ENCODE data around the gene TMEM45A.

DNA sequence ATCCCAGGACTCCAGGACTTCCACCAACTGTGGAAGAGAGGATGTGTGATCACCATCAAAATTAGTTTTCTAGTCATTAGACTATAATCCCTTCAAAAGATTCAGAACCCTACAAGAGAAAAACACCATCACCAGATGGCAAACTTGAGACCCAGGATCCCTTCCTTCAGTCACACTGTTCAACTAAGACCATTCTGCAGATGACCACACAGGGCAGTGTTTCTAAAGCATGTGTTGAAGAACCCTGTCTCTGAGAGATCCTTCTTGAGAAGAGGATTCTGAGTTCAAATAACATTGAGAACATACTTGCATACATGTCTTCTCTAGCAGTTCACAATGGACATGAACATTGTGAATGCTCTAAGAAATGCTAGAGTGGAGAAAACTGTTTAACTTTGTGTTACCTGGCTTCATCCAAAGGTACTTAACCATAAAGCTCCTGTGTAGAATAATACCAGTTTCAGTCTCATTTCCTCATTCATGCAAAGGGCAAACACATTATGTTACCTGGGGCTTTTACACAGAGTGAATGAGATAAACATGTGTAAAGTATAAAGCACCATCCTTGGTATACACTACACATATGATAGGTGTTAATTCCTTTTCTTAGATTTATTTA, 114.6 kb downstream of the TMEM45A start:
- TF ChIP-seq, protein P1, sequence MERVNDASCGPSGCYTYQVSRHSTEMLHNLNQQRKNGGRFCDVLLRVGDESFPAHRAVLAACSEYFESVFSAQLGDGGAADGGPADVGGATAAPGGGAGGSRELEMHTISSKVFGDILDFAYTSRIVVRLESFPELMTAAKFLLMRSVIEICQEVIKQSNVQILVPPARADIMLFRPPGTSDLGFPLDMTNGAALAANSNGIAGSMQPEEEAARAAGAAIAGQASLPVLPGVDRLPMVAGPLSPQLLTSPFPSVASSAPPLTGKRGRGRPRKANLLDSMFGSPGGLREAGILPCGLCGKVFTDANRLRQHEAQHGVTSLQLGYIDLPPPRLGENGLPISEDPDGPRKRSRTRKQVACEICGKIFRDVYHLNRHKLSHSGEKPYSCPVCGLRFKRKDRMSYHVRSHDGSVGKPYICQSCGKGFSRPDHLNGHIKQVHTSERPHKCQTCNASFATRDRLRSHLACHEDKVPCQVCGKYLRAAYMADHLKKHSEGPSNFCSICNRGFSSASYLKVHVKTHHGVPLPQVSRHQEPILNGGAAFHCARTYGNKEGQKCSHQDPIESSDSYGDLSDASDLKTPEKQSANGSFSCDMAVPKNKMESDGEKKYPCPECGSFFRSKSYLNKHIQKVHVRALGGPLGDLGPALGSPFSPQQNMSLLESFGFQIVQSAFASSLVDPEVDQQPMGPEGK (CRISPR knock-in tag; IDR thresholded peaks at IDR 0.05; ENCODE audit: borderline replicate concordance): no peak
- no peak for TF ChIP-seq TOX (CRISPR knock-in tag; IDR thresholded peaks at IDR 0.05; ENCODE audit: borderline replicate concordance)
- TF ChIP-seq ZNF565 (CRISPR knock-in tag; conservative IDR thresholded peaks at IDR 0.05; ENCODE audit: low read depth): no peak
- TF ChIP-seq, protein P2, sequence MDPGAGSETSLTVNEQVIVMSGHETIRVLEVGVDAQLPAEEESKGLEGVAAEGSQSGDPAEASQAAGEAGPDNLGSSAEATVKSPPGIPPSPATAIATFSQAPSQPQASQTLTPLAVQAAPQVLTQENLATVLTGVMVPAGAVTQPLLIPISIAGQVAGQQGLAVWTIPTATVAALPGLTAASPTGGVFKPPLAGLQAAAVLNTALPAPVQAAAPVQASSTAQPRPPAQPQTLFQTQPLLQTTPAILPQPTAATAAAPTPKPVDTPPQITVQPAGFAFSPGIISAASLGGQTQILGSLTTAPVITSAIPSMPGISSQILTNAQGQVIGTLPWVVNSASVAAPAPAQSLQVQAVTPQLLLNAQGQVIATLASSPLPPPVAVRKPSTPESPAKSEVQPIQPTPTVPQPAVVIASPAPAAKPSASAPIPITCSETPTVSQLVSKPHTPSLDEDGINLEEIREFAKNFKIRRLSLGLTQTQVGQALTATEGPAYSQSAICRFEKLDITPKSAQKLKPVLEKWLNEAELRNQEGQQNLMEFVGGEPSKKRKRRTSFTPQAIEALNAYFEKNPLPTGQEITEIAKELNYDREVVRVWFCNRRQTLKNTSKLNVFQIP (CRISPR knock-in tag; IDR thresholded peaks at IDR 0.05; ENCODE audit: borderline replicate concordance, low read depth): no peak
- no peak for TF ChIP-seq GLIS3 (CRISPR knock-in tag; IDR thresholded peaks at IDR 0.05)
- no peak for TF ChIP-seq ZFP3 (CRISPR knock-in tag; IDR thresholded peaks at IDR 0.05)

All from SK-N-SH treated with all-trans-retinoic acid at 6 μM for 48 hours (cell line).